Panc1 (cell line): ENCODE measurements around the gene INPPL1. TPM values are rescaled to one million over a fixed set of nuclear protein-coding genes. Genes with fewer than 3 reads are reported as not detected.

ENCODE experiments used
- ATAC-seq: fragments of 200-7000 bp; cut with Tn5 transposase; 2 replicates; pipeline ENCODE4 v1.9.1; 2020; ENCODE audit warnings: mild to moderate bottlenecking, moderate library complexity
- BruUV-seq: library from RNA; stranded (reverse); fragments of 400-500 nt; replicated peaks from 2 replicates; lab custom pipeline; 2021; lab: Mats Ljungman, UMichigan
- CTCF ChIA-PET: fragments of 300-600 bp; sonication (Branson Sonifier 250); formaldehyde crosslinking; loops from one replicate; lab custom pipeline; 2022; ENCODE audit warnings: antibody characterized with exemption; lab: Charles Lee
- POLR2A ChIA-PET: fragments of 300-600 bp; sonication (Branson Sonifier 250); formaldehyde crosslinking; loops from one replicate; lab custom pipeline; 2022; ENCODE audit warnings: antibody characterized with exemption; lab: Charles Lee
- DNase-seq: peaks from one replicate; pipeline ENCODE4 v3.0.0-alpha.2; 2010; ENCODE audit warnings: low read depth, low spot score
- H3K27ac ChIP-seq: 2 replicates; pipeline ENCODE4 v1.5.1; 2011; ENCODE audit warnings: mild to moderate bottlenecking, low read length, inconsistent platforms
- H3K27me3 ChIP-seq: fragments of 200-500 bp; sonication (Bioruptor generic); 2 replicates; pipeline ENCODE4 v1.6.0; 2014; ENCODE audit warnings: low read length, inconsistent platforms; ENCODE audit not compliant: control insufficient read depth, insufficient read depth
- H3K36me3 ChIP-seq: fragments of 200-500 bp; sonication (Bioruptor generic); 2 replicates; pipeline ENCODE4 v1.5.1; 2014; ENCODE audit warnings: inconsistent platforms, mild to moderate bottlenecking, low read length, moderate library complexity; ENCODE audit not compliant: control insufficient read depth, insufficient read depth
- H3K4me1 ChIP-seq: 2 replicates; pipeline ENCODE4 v1.5.1; 2011; ENCODE audit warnings: inconsistent platforms, mild to moderate bottlenecking, low read length, moderate library complexity; ENCODE audit not compliant: control insufficient read depth, insufficient read depth
- H3K4me3 ChIP-seq, 2 experiments: 2 replicates each; pipeline ENCODE4 v1.5.1; 2011 to 2012; ENCODE audit warnings: low read depth in 2 of 2, low read length in 2 of 2, mild to moderate bottlenecking in 2 of 2, inconsistent platforms in 1 of 2, moderate library complexity in 1 of 2
- H3K9me3 ChIP-seq: fragments of 200-500 bp; sonication (Bioruptor generic); 2 replicates; pipeline ENCODE4 v1.5.1; 2014; ENCODE audit warnings: low read depth, mild to moderate bottlenecking, inconsistent platforms, low read length, moderate library complexity; ENCODE audit not compliant: control insufficient read depth, insufficient read depth
- CTCF ChIP-seq: fragments of 450-650 bp; IDR thresholded peaks from 2 replicates; pipeline ENCODE4 v1.5.1; 2017; ENCODE audit warnings: mild to moderate bottlenecking
- POLR2AphosphoS5 ChIP-seq: IDR thresholded peaks from 2 replicates; pipeline ENCODE4 v1.6.1; 2012; ENCODE audit warnings: mild to moderate bottlenecking, low read depth, low read length, moderate library complexity
- SIN3A ChIP-seq: IDR thresholded peaks from 2 replicates; pipeline ENCODE4 v1.6.1; 2012; ENCODE audit warnings: low read depth, mild to moderate bottlenecking, low read length, moderate library complexity, borderline replicate concordance; ENCODE audit not compliant: insufficient read depth
- TCF7L2 ChIP-seq: IDR thresholded peaks from 2 replicates; pipeline ENCODE4 v1.6.1; 2011; ENCODE audit warnings: mild to moderate bottlenecking, low read depth, low read length, inconsistent platforms
- in situ Hi-C: cut with HindIII; loops from 2 replicates; pipeline ENCODE4 v1.10.0; 2016; ENCODE audit warnings: low sequenced_read_pairs, low pct_unique_long_range_greater_than_20kb
- intact Hi-C: fragments of 100-400 bp; cut with micrococcal nuclease; formaldehyde crosslinking; loops from one replicate; pipeline ENCODE4 v1.10.0; 2022; ENCODE audit not compliant: unreplicated experiment
- total RNA-seq: library from RNA; stranded (reverse); gene quantifications from one replicate; pipeline ENCODE4 v1.2.1, GENCODE V29; 2021; ENCODE audit not compliant: unreplicated experiment
- TF ChIP-seq, protein P1 (sequence below), 2 experiments: IDR thresholded peaks; 2 replicates each; pipeline ENCODE4 v1.6.1; 2011 to 2012; ENCODE audit warnings: low read depth in 2 of 2, control low read depth in 1 of 2, low read length in 1 of 2, mild to moderate bottlenecking in 1 of 2, moderate library complexity in 1 of 2; ENCODE audit not compliant: insufficient read depth in 1 of 2

Gene INPPL1
- total RNA-seq, 1 experiment from 2014 or later: 298 TPM

DNA sequence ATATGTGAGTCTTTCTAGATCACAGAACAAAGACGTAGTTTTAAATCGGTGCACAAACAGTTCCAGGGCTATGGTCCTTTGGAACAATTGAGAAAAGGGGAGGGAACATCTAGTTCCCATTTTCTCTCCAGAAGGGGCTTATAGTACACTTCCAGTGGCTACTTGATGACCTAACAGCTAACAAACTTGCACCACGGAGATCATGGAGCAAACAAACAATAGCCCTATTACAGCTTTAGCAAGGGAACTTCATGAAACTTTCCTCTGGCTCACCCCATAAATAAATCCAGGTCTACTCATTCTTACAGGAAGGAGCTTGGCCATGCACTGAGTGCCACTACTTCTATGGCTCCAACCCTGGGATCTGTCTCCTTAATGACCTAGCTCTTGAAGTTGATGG lies 16.3 kb upstream of the INPPL1 start:
- no TSS peak for BruUV-seq
- no peak for DNase-seq
- H3K4me1 ChIP-seq: no peaks in the 10 kb centered on the region
- H3K36me3 ChIP-seq: no peaks in the 10 kb centered on the region
- no peaks in the 10 kb centered on the region for H3K9me3 ChIP-seq
- ChIA-PET CTCF (interaction anchor here (0.5 to 0.6 kb wide), 2 partner anchors 152 to 590 kb away, joined by 3 read pairs; no protein-coding TSS in a partner anchor), POLR2A (no interaction called here)
- in situ Hi-C loops (no loop called here), intact Hi-C loops (no loop called here)
- no peak for TF ChIP-seq CTCF
- no peak for TF ChIP-seq TCF7L2
- no peak for TF ChIP-seq SIN3A
- no peak for TF ChIP-seq POLR2AphosphoS5
- TF ChIP-seq, protein P1, sequence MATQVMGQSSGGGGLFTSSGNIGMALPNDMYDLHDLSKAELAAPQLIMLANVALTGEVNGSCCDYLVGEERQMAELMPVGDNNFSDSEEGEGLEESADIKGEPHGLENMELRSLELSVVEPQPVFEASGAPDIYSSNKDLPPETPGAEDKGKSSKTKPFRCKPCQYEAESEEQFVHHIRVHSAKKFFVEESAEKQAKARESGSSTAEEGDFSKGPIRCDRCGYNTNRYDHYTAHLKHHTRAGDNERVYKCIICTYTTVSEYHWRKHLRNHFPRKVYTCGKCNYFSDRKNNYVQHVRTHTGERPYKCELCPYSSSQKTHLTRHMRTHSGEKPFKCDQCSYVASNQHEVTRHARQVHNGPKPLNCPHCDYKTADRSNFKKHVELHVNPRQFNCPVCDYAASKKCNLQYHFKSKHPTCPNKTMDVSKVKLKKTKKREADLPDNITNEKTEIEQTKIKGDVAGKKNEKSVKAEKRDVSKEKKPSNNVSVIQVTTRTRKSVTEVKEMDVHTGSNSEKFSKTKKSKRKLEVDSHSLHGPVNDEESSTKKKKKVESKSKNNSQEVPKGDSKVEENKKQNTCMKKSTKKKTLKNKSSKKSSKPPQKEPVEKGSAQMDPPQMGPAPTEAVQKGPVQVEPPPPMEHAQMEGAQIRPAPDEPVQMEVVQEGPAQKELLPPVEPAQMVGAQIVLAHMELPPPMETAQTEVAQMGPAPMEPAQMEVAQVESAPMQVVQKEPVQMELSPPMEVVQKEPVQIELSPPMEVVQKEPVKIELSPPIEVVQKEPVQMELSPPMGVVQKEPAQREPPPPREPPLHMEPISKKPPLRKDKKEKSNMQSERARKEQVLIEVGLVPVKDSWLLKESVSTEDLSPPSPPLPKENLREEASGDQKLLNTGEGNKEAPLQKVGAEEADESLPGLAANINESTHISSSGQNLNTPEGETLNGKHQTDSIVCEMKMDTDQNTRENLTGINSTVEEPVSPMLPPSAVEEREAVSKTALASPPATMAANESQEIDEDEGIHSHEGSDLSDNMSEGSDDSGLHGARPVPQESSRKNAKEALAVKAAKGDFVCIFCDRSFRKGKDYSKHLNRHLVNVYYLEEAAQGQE (IDR thresholded peaks at IDR 0.05; ENCODE audit: insufficient read depth in 1 of 2, low read depth in 2 of 2, low read length in 1 of 2): no peak
- no peak overlapping the region for H3K4me3 ChIP-seq
- no peak for ATAC-seq
- H3K27me3 ChIP-seq: peaks cover 4% of the 10 kb centered on the region; the same call in 1 of the 2 replicates
- no peak overlapping the region for H3K27ac ChIP-seq

GRCh38 chr11:72209101-72209500 lies 15.5 kb upstream of the INPPL1 start:
- ChIA-PET CTCF (no interaction called here), POLR2A (no interaction called here)
- Histone ChIP-seq H3K27ac (no peak overlapping the region), H3K36me3 (no peaks in the 10 kb centered on the region), H3K27me3 (peaks cover 4% of the 10 kb centered on the region; the same call in 1 of the 2 replicates), H3K9me3 (no peaks in the 10 kb centered on the region), H3K4me1 (no peaks in the 10 kb centered on the region), H3K4me3 (no peak overlapping the region)
- intact Hi-C loops: no loop called here
- BruUV-seq: no TSS peak
- TF ChIP-seq, protein P1 (IDR thresholded peaks at IDR 0.05; ENCODE audit: insufficient read depth in 1 of 2, low read depth in 2 of 2, low read length in 1 of 2): no peak
- TF ChIP-seq CTCF (no peak), TCF7L2 (no peak), SIN3A (no peak), POLR2AphosphoS5 (no peak)
- in situ Hi-C loops: no loop called here
- ATAC-seq (no peak), DNase-seq (no peak)
